ENCODE measurements around the gene CLPTM1L.

GRCh38 chr5:1292139-1292538 lies 52.8 kb downstream of the CLPTM1L start:
- TF ChIP-seq ZNF274 (IDR thresholded peaks at IDR 0.05; ENCODE audit: low read depth, low read length) (no peak), SUZ12 (IDR thresholded peaks at IDR 0.05; ENCODE audit: extremely low read depth, insufficient read depth, insufficient read length) (no peak)

Measured in NT2/D1 (cell line).